HG03066 (cell line): ENCODE measurements around the gene GSTM4.

ENCODE experiments used
- ATAC-seq: cut with Tn5 transposase; IDR thresholded peaks from one replicate; pipeline ENCODE4 v1.9.1; 2021; ENCODE audit warnings: low read depth; ENCODE audit not compliant: unreplicated experiment

GSTM4 gene

GRCh38 chr1:109624201-109625010 is 31.5 kb upstream of the GSTM4 start:
- no peak for ATAC-seq

- no peak for ATAC-seq
These were observed 30.7 kb upstream of the GSTM4 start for GRCh38 chr1:109625176-109625575.

- ATAC-seq: no peak
These were observed 30.0 kb upstream of the GSTM4 start for GRCh38 chr1:109625601-109626560.

- ATAC-seq: no peak
These were observed 29.1 kb upstream of the GSTM4 start for GRCh38 chr1:109626682-109627408.

GRCh38 chr1:109627692-109628399 is 28.1 kb upstream of the GSTM4 start:
- ATAC-seq: no peak

GRCh38 chr1:109628540-109629321 is 27.2 kb upstream of the GSTM4 start:
- no peak for ATAC-seq

- no peak for ATAC-seq
These were observed 26.4 kb upstream of the GSTM4 start for GRCh38 chr1:109629372-109630030.

GRCh38 chr1:109630081-109630897 is 25.6 kb upstream of the GSTM4 start:
- no peak for ATAC-seq

- no peak for ATAC-seq
These were observed 24.9 kb upstream of the GSTM4 start for GRCh38 chr1:109630898-109631512.

GRCh38 chr1:109631513-109632505 is 24.1 kb upstream of the GSTM4 start:
- no peak for ATAC-seq

- no peak for ATAC-seq
These were observed 23.1 kb upstream of the GSTM4 start for GRCh38 chr1:109632671-109633346.

GRCh38 chr1:109634292-109634691 is 21.6 kb upstream of the GSTM4 start:
- ATAC-seq: no peak

- ATAC-seq: no peak
These were observed 20.8 kb upstream of the GSTM4 start for GRCh38 chr1:109634771-109635750.

- ATAC-seq: no peak
These were observed 20.1 kb upstream of the GSTM4 start for GRCh38 chr1:109635862-109636200.
